Measurements from ENCODE around the gene DGKB.

The DGKB gene

DNA sequence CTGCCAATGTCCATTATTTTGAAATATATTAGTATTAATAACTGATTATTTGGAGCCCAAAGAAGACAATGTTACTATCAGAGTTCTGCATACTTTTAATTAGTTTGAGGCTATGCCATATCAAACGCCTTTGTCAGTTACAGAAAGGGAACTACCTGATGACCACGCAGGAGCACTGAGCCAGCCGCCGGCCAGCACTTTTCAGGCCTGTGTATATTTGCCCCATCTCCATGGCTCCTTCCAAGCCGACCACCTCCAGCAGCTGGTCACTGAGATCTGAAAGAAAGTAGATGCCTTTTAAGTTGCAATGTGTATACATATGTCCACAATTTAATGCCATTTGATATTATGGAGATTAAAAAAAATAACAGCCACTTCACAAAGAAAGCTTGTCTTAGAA, 724.7 kb downstream of the DGKB start:
- Histone ChIP-seq H3K4me3 (ENCODE audit: low read length in 2 of 2) (no peak overlapping the region), H3K4me1 (ENCODE audit: control insufficient read depth, insufficient read depth, low read length) (no peaks in the 10 kb centered on the region), H3K27ac (ENCODE audit: low read length) (no peak overlapping the region), H3K9ac (ENCODE audit: low read length in 2 of 2) (no peak overlapping the region), H3K36me3 (ENCODE audit: control insufficient read depth in 2 of 2, insufficient read depth in 2 of 2, low read length in 2 of 2) (no peaks in the 10 kb centered on the region), H3K9me3 (ENCODE audit: control insufficient read depth in 2 of 2, low read length in 2 of 2) (no peaks in the 10 kb centered on the region), H3K27me3 (ENCODE audit: control insufficient read depth in 1 of 2, insufficient read depth in 2 of 2, low read length in 2 of 2) (no peaks in the 10 kb centered on the region)

DNA sequence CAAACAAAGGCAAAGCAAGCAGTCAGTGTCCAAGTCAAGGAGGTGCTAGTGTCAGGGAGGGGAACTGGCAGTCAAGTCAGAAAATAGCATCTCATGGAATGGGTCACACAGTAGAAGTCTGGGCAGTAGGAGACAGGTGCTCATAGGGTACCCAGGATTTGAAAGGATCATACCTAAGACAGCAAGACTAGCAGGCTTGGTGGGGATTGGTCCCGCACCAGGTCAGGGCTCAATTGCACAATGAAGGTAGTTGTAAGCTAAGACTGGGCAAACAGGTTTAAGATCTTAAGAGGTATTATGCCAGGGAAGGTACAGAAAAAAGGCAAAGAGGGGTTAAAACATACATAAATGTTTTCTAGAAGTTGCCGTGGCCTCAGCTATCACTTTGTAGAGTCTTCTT, 731.7 kb downstream of the DGKB start:
- Histone ChIP-seq H3K9me3 (ENCODE audit: control insufficient read depth in 2 of 2, low read length in 2 of 2) (no peaks in the 10 kb centered on the region), H3K27ac (ENCODE audit: low read length) (no peak overlapping the region), H3K9ac (ENCODE audit: low read length in 2 of 2) (no peak overlapping the region)

DNA sequence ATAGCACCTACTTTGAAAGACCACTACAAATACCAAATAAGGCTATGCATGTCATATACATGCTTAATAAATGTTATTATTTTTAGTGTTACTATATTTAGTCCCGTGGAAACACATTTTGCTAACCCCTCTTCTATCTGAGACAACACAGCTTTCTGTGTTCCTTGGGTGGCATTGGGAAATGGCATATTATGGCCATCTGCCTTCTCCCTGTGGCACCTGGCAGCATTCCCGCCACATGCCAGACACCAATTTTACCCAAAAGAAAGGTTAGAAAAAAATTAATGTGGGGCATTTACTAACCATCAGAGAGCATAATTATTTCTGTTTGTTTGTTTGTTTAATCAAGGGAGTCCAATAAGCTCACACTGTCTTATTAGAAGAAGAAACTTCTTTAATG, 744.4 kb downstream of the DGKB start:
- Histone ChIP-seq H3K27ac (ENCODE audit: low read length) (no peak overlapping the region), H3K4me1 (ENCODE audit: control insufficient read depth, insufficient read depth, low read length) (no peaks in the 10 kb centered on the region), H3K4me3 (ENCODE audit: low read length in 2 of 2) (no peak overlapping the region), H3K9ac (ENCODE audit: low read length in 2 of 2) (no peak overlapping the region), H3K36me3 (ENCODE audit: control insufficient read depth in 2 of 2, insufficient read depth in 2 of 2, low read length in 2 of 2) (no peaks in the 10 kb centered on the region), H3K27me3 (ENCODE audit: control insufficient read depth in 1 of 2, insufficient read depth in 2 of 2, low read length in 2 of 2) (no peaks in the 10 kb centered on the region), H3K9me3 (ENCODE audit: control insufficient read depth in 2 of 2, low read length in 2 of 2) (no peaks in the 10 kb centered on the region)

More for the DNA sequence above, 731.7 kb downstream of the DGKB start:
- H3K36me3 ChIP-seq (ENCODE audit: control insufficient read depth in 2 of 2, insufficient read depth in 2 of 2, low read length in 2 of 2) = no peaks in the 10 kb centered on the region
- no peak overlapping the region for H3K4me3 ChIP-seq (ENCODE audit: low read length in 2 of 2)
- H3K4me1 ChIP-seq (ENCODE audit: control insufficient read depth, insufficient read depth, low read length) = no peaks in the 10 kb centered on the region
- H3K27me3 ChIP-seq (ENCODE audit: control insufficient read depth in 1 of 2, insufficient read depth in 2 of 2, low read length in 2 of 2) = no peaks in the 10 kb centered on the region

DNA sequence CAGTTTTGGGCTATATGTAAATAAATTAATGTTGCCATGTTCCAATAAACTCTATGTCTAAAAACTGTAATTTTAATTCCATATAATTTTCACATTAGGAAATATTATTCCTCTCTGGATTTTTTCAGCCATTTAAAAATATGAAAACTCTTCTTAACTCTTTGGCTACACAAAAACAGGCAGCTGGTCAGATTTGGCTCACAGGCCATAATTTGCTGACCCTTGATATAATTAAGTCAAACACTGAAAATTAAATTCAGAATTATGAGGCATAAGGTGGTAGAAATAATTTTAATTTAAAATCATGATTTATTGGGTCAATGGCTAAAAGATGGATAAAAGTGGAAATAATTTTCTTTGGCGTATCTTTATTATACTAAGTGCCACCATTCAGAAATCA, 746.1 kb downstream of the DGKB start:
- Histone ChIP-seq H3K4me1 (ENCODE audit: control insufficient read depth, insufficient read depth, low read length) (no peaks in the 10 kb centered on the region), H3K9ac (ENCODE audit: low read length in 2 of 2) (no peak overlapping the region), H3K4me3 (ENCODE audit: low read length in 2 of 2) (no peak overlapping the region), H3K27me3 (ENCODE audit: control insufficient read depth in 1 of 2, insufficient read depth in 2 of 2, low read length in 2 of 2) (no peaks in the 10 kb centered on the region), H3K36me3 (ENCODE audit: control insufficient read depth in 2 of 2, insufficient read depth in 2 of 2, low read length in 2 of 2) (no peaks in the 10 kb centered on the region), H3K27ac (ENCODE audit: low read length) (no peak overlapping the region), H3K9me3 (ENCODE audit: control insufficient read depth in 2 of 2, low read length in 2 of 2) (no peaks in the 10 kb centered on the region)

DNA sequence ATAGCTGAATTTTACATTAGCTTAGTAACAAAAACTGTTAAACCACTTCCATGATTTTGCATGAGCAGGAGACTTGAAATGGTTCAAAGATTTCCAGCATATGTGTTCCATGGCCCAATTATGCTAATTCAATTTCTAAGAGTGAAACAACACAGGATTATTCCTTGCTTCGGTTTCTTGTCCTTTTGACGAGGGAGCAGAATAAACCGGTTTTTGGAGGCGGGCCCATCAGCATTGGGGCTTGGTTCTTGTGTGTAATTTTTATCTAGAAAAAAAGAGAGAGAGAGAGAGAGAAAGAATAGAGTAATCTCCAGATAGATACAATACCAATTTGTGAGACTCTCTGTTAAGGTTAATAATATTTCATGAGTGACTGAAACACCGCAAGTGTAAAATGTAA, 753.6 kb downstream of the DGKB start:
- Histone ChIP-seq H3K4me1 (ENCODE audit: control insufficient read depth, insufficient read depth, low read length) (no peaks in the 10 kb centered on the region), H3K4me3 (ENCODE audit: low read length in 2 of 2) (no peak overlapping the region), H3K27me3 (ENCODE audit: control insufficient read depth in 1 of 2, insufficient read depth in 2 of 2, low read length in 2 of 2) (no peaks in the 10 kb centered on the region), H3K27ac (ENCODE audit: low read length) (no peak overlapping the region), H3K36me3 (ENCODE audit: control insufficient read depth in 2 of 2, insufficient read depth in 2 of 2, low read length in 2 of 2) (no peaks in the 10 kb centered on the region), H3K9me3 (ENCODE audit: control insufficient read depth in 2 of 2, low read length in 2 of 2) (no peaks in the 10 kb centered on the region), H3K9ac (ENCODE audit: low read length in 2 of 2) (no peak overlapping the region)

DNA sequence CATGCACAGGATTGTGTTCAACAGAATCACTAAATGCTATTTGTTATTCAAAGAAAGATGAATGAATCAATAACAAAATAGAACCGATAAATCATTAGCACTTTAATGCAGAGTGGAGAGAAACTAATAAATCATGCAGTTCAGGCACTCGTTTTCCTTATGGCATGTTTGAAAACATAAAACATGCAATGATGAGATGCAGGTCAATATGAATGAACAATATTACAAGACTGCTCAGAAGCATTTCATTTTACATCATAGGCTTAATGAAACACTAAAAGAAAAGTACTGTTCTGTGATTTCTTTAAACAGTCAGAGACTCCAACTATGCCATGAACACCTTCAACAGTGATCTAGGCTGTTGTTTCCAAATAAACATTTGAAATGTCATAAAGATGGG, 755.0 kb downstream of the DGKB start:
- Histone ChIP-seq H3K9ac (ENCODE audit: low read length in 2 of 2) (no peak overlapping the region), H3K27ac (ENCODE audit: low read length) (no peak overlapping the region), H3K27me3 (ENCODE audit: control insufficient read depth in 1 of 2, insufficient read depth in 2 of 2, low read length in 2 of 2) (no peaks in the 10 kb centered on the region), H3K9me3 (ENCODE audit: control insufficient read depth in 2 of 2, low read length in 2 of 2) (no peaks in the 10 kb centered on the region), H3K4me3 (ENCODE audit: low read length in 2 of 2) (no peak overlapping the region), H3K4me1 (ENCODE audit: control insufficient read depth, insufficient read depth, low read length) (no peaks in the 10 kb centered on the region), H3K36me3 (ENCODE audit: control insufficient read depth in 2 of 2, insufficient read depth in 2 of 2, low read length in 2 of 2) (no peaks in the 10 kb centered on the region)

DNA sequence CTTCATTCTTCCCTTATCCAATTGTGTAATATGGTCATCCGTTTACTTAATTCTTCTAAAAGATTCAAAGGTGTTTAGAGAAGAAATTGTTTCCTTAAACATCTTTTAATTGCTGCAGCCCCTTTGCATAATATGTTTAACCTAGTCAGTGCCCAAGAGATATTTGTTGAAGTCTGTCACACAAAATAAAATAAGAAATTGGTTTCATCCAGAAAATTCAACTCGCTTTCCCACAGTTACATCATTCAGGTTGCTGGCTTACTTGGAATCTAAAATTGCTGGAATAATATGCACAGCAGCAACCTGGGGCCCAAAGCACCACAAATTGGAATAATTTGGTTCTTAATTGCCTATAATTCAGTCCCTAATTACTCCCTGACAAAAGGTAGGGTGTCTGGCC, 758.0 kb downstream of the DGKB start:
- no peaks in the 10 kb centered on the region for H3K27me3 ChIP-seq (ENCODE audit: control insufficient read depth in 1 of 2, insufficient read depth in 2 of 2, low read length in 2 of 2)
- no peak overlapping the region for H3K27ac ChIP-seq (ENCODE audit: low read length)
- no peaks in the 10 kb centered on the region for H3K9me3 ChIP-seq (ENCODE audit: control insufficient read depth in 2 of 2, low read length in 2 of 2)
- no peaks in the 10 kb centered on the region for H3K4me1 ChIP-seq (ENCODE audit: control insufficient read depth, insufficient read depth, low read length)
- no peaks in the 10 kb centered on the region for H3K36me3 ChIP-seq (ENCODE audit: control insufficient read depth in 2 of 2, insufficient read depth in 2 of 2, low read length in 2 of 2)
- H3K9ac ChIP-seq (ENCODE audit: low read length in 2 of 2) = no peak overlapping the region
- no peak overlapping the region for H3K4me3 ChIP-seq (ENCODE audit: low read length in 2 of 2)

DNA sequence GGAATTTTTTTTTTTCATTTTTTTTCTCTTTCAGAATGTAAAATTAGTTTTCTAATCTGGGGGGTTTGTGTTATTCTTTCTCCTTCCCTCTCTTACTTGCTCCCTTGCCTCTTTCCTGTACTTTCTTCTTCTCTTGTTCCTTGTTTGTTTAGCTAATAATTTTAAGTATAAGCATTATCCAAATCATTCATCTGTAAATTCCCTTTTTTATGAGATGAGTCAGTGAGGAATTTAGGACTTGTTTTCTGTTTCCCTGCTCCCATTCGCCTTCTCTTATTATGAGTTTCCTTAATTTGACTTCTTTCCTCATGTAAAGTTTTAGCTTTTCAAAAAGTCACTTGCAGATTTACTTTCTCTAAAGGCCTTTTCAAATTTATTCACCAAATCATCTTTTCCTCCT, 758.4 kb downstream of the DGKB start:
- Histone ChIP-seq H3K36me3 (ENCODE audit: control insufficient read depth in 2 of 2, insufficient read depth in 2 of 2, low read length in 2 of 2) (no peaks in the 10 kb centered on the region), H3K9me3 (ENCODE audit: control insufficient read depth in 2 of 2, low read length in 2 of 2) (no peaks in the 10 kb centered on the region), H3K9ac (ENCODE audit: low read length in 2 of 2) (no peak overlapping the region), H3K27ac (ENCODE audit: low read length) (no peak overlapping the region), H3K27me3 (ENCODE audit: control insufficient read depth in 1 of 2, insufficient read depth in 2 of 2, low read length in 2 of 2) (no peaks in the 10 kb centered on the region), H3K4me1 (ENCODE audit: control insufficient read depth, insufficient read depth, low read length) (no peaks in the 10 kb centered on the region), H3K4me3 (ENCODE audit: low read length in 2 of 2) (no peak overlapping the region)

DNA sequence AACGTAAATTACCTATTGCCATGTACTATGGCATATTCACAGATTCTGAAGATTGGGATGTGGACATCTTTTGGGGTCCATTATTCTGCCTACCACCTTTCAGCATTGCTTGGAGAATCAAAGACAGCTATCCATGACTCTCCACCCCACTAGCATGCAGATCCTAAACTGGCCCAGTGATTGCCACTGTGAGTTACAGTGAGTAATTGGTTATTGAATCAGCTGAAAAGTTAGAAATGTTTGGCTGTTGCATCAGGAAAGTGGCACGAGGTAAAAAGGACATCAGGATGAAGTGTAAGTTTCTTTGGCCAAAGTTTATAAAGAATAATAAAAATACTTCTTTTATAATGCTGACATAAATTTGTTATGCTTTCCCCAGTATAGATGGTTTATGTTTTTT, 764.9 kb downstream of the DGKB start:
- Histone ChIP-seq H3K27me3 (ENCODE audit: control insufficient read depth in 1 of 2, insufficient read depth in 2 of 2, low read length in 2 of 2) (no peaks in the 10 kb centered on the region), H3K9ac (ENCODE audit: low read length in 2 of 2) (no peak overlapping the region), H3K27ac (ENCODE audit: low read length) (no peak overlapping the region), H3K4me1 (ENCODE audit: control insufficient read depth, insufficient read depth, low read length) (no peaks in the 10 kb centered on the region), H3K36me3 (ENCODE audit: control insufficient read depth in 2 of 2, insufficient read depth in 2 of 2, low read length in 2 of 2) (no peaks in the 10 kb centered on the region), H3K4me3 (ENCODE audit: low read length in 2 of 2) (no peak overlapping the region), H3K9me3 (ENCODE audit: control insufficient read depth in 2 of 2, low read length in 2 of 2) (no peaks in the 10 kb centered on the region)

DNA sequence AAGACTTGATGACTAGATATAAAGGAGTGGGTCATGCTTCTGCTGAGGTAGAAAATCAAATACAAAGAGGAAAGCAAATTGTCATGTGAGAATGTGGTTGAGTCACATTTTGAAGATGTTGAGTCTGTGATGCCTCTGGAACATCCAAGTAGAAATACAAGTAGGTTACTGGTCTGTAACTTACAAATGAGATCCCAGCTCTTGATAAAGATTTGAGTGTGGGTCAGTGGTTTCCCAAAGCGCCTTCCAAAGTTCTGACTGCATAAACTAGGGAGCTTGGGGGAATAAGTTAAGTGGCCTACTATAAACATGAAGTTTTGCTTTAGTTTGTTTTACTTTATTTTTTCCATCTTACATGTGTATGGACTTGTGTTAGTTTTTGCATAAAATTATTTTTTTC, 768.8 kb downstream of the DGKB start:
- no peak overlapping the region for H3K4me3 ChIP-seq (ENCODE audit: low read length in 2 of 2)
- no peak overlapping the region for H3K9ac ChIP-seq (ENCODE audit: low read length in 2 of 2)
- no peak overlapping the region for H3K27ac ChIP-seq (ENCODE audit: low read length)
- no peaks in the 10 kb centered on the region for H3K27me3 ChIP-seq (ENCODE audit: control insufficient read depth in 1 of 2, insufficient read depth in 2 of 2, low read length in 2 of 2)
- no peaks in the 10 kb centered on the region for H3K4me1 ChIP-seq (ENCODE audit: control insufficient read depth, insufficient read depth, low read length)
- no peaks in the 10 kb centered on the region for H3K36me3 ChIP-seq (ENCODE audit: control insufficient read depth in 2 of 2, insufficient read depth in 2 of 2, low read length in 2 of 2)
- H3K9me3 ChIP-seq (ENCODE audit: control insufficient read depth in 2 of 2, low read length in 2 of 2) = no peaks in the 10 kb centered on the region

DNA sequence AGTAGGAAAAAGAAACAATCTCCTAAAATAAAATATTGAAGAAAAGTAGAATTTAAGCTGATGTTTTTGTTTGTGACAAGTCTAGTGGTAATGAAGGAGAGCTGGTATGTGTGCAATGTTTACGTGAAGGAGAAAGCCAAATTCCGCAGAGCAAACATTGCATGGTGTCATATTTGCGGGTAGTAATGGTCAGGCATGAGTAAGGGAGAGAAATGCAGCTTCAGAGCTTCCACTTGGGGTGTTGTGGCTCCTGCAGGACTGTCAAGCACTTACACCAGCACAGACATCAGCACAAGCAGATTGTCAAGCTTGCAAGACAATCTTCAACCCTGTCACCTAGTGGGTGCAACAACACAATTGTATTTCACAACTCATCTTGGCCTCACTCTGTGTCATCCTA, 776.6 kb downstream of the DGKB start:
- Histone ChIP-seq H3K27ac (ENCODE audit: low read length) (no peak overlapping the region), H3K36me3 (ENCODE audit: control insufficient read depth in 2 of 2, insufficient read depth in 2 of 2, low read length in 2 of 2) (no peaks in the 10 kb centered on the region), H3K4me1 (ENCODE audit: control insufficient read depth, insufficient read depth, low read length) (no peaks in the 10 kb centered on the region), H3K9ac (ENCODE audit: low read length in 2 of 2) (no peak overlapping the region), H3K4me3 (ENCODE audit: low read length in 2 of 2) (no peak overlapping the region), H3K27me3 (ENCODE audit: control insufficient read depth in 1 of 2, insufficient read depth in 2 of 2, low read length in 2 of 2) (no peaks in the 10 kb centered on the region), H3K9me3 (ENCODE audit: control insufficient read depth in 2 of 2, low read length in 2 of 2) (no peaks in the 10 kb centered on the region)

DNA sequence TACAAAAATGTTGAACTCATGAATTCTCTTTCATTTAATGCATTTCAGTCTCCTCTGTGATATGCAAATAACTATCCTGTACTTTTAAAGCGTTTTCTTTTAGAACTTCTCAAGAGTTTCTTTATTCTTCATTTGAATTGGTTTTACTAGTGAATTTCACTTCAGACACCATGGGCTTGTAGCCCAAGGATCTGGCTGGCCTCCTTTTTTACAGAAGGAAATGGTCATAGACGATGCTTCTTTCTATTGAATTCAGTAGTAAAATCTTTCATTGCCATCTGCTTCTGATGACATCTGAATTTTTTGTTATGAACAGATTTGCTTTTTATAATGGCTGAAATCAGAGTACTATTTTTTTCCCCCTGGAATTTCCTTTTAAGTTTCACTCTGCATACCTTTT, 777.8 kb downstream of the DGKB start:
- H3K9ac ChIP-seq (ENCODE audit: low read length in 2 of 2) = no peak overlapping the region
- no peaks in the 10 kb centered on the region for H3K27me3 ChIP-seq (ENCODE audit: control insufficient read depth in 1 of 2, insufficient read depth in 2 of 2, low read length in 2 of 2)
- no peaks in the 10 kb centered on the region for H3K36me3 ChIP-seq (ENCODE audit: control insufficient read depth in 2 of 2, insufficient read depth in 2 of 2, low read length in 2 of 2)
- H3K27ac ChIP-seq (ENCODE audit: low read length) = no peak overlapping the region
- H3K9me3 ChIP-seq (ENCODE audit: control insufficient read depth in 2 of 2, low read length in 2 of 2) = no peaks in the 10 kb centered on the region
- no peaks in the 10 kb centered on the region for H3K4me1 ChIP-seq (ENCODE audit: control insufficient read depth, insufficient read depth, low read length)
- H3K4me3 ChIP-seq (ENCODE audit: low read length in 2 of 2) = no peak overlapping the region
